Ishikawa (cell line): ENCODE data around the gene DTD1.

Source experiments
- CREB1 ChIP-seq: IDR thresholded peaks from 2 replicates; pipeline ENCODE4 v1.6.1; 2012; ENCODE audit warnings: low read depth
- EGR1 ChIP-seq: IDR thresholded peaks from 2 replicates; pipeline ENCODE4 v1.6.1; 2012
- EP300 ChIP-seq: IDR thresholded peaks from 2 replicates; pipeline ENCODE4 v1.6.1; 2012; ENCODE audit warnings: borderline replicate concordance
- NFIC ChIP-seq: IDR thresholded peaks from 2 replicates; pipeline ENCODE4 v1.6.1; 2012
- RAD21 ChIP-seq: IDR thresholded peaks from 2 replicates; pipeline ENCODE4 v1.6.1; 2012; ENCODE audit warnings: low read depth
- TAF1 ChIP-seq: IDR thresholded peaks from 2 replicates; pipeline ENCODE4 v1.6.1; 2012; ENCODE audit warnings: low read depth, mild to moderate bottlenecking
- TCF12 ChIP-seq: IDR thresholded peaks from 2 replicates; pipeline ENCODE4 v1.6.1; 2012; ENCODE audit warnings: low read depth
- TEAD4 ChIP-seq: IDR thresholded peaks from 2 replicates; pipeline ENCODE4 v1.6.1; 2012
- YY1 ChIP-seq: IDR thresholded peaks from 2 replicates; pipeline ENCODE4 v1.6.1; 2012; ENCODE audit warnings: low read depth
- TF ChIP-seq, protein P1 (sequence below): IDR thresholded peaks from 2 replicates; pipeline ENCODE4 v1.6.1; 2012
- TF ChIP-seq, protein P2 (sequence below): IDR thresholded peaks from 2 replicates; pipeline ENCODE4 v1.6.1; 2012; ENCODE audit warnings: low read depth, mild to moderate bottlenecking
- TF ChIP-seq, protein P3 (sequence below): IDR thresholded peaks from 2 replicates; pipeline ENCODE4 v1.6.1; 2012

DNA sequence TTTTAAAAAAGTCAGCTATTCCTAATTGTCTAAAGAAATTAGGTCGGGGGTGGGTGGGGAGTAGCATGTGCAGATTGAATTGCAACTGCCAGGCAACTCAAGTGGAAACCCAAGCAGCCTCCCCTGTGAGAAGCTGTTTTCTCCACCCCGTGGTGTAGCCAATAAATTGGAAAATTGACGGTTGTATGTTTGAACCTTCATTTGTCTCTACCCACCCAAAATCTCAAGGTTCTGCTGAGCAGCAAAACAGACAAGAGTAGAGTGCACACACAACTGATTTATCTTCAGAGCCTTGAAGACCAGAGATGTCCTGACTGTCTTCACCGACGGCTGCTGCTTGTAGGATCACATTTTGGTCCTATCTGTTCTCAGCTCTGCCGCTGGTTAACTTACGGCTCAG is 88.5 kb downstream of the DTD1 start:
- TF ChIP-seq EP300: no peak
- no peak for TF ChIP-seq RAD21
- TF ChIP-seq CREB1: no peak
- no peak for TF ChIP-seq EGR1
- TF ChIP-seq TCF12: no peak
- TF ChIP-seq, protein P1, sequence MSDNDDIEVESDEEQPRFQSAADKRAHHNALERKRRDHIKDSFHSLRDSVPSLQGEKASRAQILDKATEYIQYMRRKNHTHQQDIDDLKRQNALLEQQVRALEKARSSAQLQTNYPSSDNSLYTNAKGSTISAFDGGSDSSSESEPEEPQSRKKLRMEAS: no peak
- TF ChIP-seq, protein P2, sequence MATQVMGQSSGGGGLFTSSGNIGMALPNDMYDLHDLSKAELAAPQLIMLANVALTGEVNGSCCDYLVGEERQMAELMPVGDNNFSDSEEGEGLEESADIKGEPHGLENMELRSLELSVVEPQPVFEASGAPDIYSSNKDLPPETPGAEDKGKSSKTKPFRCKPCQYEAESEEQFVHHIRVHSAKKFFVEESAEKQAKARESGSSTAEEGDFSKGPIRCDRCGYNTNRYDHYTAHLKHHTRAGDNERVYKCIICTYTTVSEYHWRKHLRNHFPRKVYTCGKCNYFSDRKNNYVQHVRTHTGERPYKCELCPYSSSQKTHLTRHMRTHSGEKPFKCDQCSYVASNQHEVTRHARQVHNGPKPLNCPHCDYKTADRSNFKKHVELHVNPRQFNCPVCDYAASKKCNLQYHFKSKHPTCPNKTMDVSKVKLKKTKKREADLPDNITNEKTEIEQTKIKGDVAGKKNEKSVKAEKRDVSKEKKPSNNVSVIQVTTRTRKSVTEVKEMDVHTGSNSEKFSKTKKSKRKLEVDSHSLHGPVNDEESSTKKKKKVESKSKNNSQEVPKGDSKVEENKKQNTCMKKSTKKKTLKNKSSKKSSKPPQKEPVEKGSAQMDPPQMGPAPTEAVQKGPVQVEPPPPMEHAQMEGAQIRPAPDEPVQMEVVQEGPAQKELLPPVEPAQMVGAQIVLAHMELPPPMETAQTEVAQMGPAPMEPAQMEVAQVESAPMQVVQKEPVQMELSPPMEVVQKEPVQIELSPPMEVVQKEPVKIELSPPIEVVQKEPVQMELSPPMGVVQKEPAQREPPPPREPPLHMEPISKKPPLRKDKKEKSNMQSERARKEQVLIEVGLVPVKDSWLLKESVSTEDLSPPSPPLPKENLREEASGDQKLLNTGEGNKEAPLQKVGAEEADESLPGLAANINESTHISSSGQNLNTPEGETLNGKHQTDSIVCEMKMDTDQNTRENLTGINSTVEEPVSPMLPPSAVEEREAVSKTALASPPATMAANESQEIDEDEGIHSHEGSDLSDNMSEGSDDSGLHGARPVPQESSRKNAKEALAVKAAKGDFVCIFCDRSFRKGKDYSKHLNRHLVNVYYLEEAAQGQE: no peak
- TF ChIP-seq, protein P3, sequence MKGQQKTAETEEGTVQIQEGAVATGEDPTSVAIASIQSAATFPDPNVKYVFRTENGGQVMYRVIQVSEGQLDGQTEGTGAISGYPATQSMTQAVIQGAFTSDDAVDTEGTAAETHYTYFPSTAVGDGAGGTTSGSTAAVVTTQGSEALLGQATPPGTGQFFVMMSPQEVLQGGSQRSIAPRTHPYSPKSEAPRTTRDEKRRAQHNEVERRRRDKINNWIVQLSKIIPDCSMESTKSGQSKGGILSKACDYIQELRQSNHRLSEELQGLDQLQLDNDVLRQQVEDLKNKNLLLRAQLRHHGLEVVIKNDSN: no peak
- no peak for TF ChIP-seq YY1
- TF ChIP-seq NFIC: no peak
- TF ChIP-seq TAF1: no peak
- TF ChIP-seq TEAD4: no peak
